Measurements from ENCODE around the gene ZNF526. TPM values are rescaled to one million over a fixed set of nuclear protein-coding genes. Genes with fewer than 3 reads are reported as not detected.
A peak's percentile ranks its signal among the peaks of the same experiment; 100 is the strongest.

Gene ZNF526
- total RNA-seq, 3 donors from 2014 or later, result 4.0 to 6.9 (median 6.0) TPM

DNA sequence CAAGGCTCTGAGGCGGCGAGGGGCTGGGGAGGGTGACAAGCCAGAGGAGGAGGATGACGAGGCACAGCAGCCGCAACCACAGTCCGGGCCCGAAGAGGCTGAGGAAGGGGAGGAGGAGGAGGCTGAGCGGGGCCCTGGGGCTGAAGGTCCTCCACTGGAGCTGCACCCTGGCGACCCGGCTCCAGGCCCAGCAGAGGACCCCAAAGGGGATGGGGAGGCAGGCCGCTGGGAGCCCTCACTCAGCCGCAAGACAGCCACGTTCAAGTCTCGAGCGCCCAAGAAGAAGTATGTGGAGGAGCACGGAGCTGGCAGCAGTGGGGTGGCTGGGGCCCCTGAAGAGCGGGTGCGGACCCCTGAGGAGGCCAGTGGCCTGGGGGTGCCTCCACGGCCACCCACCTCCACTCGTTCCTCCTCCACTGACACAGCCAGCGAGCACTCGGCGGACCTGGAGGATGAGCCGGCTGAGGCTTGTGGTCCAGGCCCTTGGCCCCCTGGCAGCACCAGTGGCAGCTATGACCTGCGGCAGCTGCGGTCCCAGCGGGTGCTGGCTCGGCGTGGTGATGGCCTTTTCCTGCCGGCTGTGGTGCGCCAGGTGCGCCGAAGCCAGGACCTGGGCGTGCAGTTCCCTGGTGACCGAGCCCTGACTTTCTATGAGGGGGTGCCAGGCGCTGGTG lies 51.9 kb downstream of the ZNF526 start:
- H3K4me1 ChIP-seq, result peaks cover 13 to 23% of the 10 kb centered on the region in 2 donors
- no peaks in the 10 kb centered on the region for H3K9me3 ChIP-seq
- H3K27me3 ChIP-seq, result no peaks in the 10 kb centered on the region
- no peak overlapping the region for H3K4me3 ChIP-seq
- peak overlapping the region; percentile 98 to 100 for H3K27ac ChIP-seq
- intact Hi-C loops (cut with DNase I; ENCODE audit: low total_unique reads), result no loop called here
- no peaks in the 10 kb centered on the region for H3K36me3 ChIP-seq
- DNase-seq (ENCODE audit: low spot score in 2 of 2), result no peak
- TF ChIP-seq, protein P1, sequence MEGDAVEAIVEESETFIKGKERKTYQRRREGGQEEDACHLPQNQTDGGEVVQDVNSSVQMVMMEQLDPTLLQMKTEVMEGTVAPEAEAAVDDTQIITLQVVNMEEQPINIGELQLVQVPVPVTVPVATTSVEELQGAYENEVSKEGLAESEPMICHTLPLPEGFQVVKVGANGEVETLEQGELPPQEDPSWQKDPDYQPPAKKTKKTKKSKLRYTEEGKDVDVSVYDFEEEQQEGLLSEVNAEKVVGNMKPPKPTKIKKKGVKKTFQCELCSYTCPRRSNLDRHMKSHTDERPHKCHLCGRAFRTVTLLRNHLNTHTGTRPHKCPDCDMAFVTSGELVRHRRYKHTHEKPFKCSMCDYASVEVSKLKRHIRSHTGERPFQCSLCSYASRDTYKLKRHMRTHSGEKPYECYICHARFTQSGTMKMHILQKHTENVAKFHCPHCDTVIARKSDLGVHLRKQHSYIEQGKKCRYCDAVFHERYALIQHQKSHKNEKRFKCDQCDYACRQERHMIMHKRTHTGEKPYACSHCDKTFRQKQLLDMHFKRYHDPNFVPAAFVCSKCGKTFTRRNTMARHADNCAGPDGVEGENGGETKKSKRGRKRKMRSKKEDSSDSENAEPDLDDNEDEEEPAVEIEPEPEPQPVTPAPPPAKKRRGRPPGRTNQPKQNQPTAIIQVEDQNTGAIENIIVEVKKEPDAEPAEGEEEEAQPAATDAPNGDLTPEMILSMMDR (IDR thresholded peaks at IDR 0.05), result no peak
- TF ChIP-seq POLR2AphosphoS5 (IDR thresholded peaks at IDR 0.05) (no peak), POLR2A (IDR thresholded peaks at IDR 0.05) (no peak)

DNA sequence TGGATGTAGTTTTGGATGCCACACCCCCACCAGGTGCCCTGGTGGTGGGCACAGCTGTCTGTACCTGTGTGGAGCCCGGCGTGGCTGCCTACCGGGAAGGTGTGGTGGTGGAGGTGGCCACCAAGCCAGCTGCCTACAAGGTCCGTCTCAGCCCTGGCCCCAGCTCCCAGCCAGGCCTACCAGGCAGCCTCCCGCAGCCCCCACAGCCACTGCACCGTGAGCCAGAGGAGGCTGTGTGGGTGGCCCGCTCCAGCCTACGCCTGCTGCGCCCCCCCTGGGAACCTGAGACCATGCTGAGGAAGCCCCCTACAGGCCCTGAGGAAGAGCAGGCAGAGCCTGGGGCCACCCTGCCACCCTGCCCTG lies 52.4 kb downstream of the ZNF526 start:
- Histone ChIP-seq H3K4me3 (no peak overlapping the region), H3K9me3 (no peaks in the 10 kb centered on the region), H3K27ac (peak overlapping the region; percentile 98 to 100), H3K27me3 (no peaks in the 10 kb centered on the region), H3K36me3 (no peaks in the 10 kb centered on the region), H3K4me1 (peaks cover 13 to 27% of the 10 kb centered on the region in 2 donors)
- TF ChIP-seq POLR2AphosphoS5 (IDR thresholded peaks at IDR 0.05) (no peak), POLR2A (IDR thresholded peaks at IDR 0.05) (no peak)
- TF ChIP-seq, protein P1 (IDR thresholded peaks at IDR 0.05), result no peak
- intact Hi-C loops (cut with DNase I; ENCODE audit: low total_unique reads), result no loop called here
- DNase-seq (ENCODE audit: low spot score in 2 of 2), result peak in 1 of 2 donors; percentile 19

DNA sequence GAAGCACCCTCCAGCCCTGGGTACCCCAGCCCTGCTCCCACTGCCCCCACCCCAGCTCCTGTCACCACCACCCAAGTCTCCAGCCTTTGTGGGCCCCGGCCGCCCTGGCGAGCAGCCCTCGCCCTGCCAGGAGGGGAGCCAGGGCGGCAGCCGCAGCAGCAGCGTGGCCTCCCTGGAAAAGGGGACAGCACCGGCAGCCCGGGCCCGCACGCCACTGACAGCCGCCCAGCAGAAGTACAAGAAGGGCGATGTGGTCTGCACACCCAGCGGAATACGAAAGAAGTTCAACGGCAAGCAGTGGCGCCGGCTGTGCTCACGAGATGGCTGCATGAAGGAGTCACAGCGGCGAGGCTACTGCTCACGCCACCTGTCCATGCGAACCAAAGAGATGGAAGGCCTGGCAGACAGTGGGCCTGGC lies 52.9 kb downstream of the ZNF526 start:
- H3K9me3 ChIP-seq, result no peaks in the 10 kb centered on the region
- H3K36me3 ChIP-seq, result no peaks in the 10 kb centered on the region
- no peaks in the 10 kb centered on the region for H3K27me3 ChIP-seq
- intact Hi-C loops (cut with DNase I; ENCODE audit: low total_unique reads), result no loop called here
- H3K4me1 ChIP-seq, result peaks cover 13 to 27% of the 10 kb centered on the region in 2 donors
- peak overlapping the region; percentile 98 to 100 for H3K27ac ChIP-seq
- no peak overlapping the region for H3K4me3 ChIP-seq
- TF ChIP-seq POLR2AphosphoS5 (IDR thresholded peaks at IDR 0.05) (no peak), POLR2A (IDR thresholded peaks at IDR 0.05) (no peak)
- TF ChIP-seq, protein P1 (IDR thresholded peaks at IDR 0.05), result no peak
- DNase-seq (ENCODE audit: low spot score in 2 of 2), result no peak

DNA sequence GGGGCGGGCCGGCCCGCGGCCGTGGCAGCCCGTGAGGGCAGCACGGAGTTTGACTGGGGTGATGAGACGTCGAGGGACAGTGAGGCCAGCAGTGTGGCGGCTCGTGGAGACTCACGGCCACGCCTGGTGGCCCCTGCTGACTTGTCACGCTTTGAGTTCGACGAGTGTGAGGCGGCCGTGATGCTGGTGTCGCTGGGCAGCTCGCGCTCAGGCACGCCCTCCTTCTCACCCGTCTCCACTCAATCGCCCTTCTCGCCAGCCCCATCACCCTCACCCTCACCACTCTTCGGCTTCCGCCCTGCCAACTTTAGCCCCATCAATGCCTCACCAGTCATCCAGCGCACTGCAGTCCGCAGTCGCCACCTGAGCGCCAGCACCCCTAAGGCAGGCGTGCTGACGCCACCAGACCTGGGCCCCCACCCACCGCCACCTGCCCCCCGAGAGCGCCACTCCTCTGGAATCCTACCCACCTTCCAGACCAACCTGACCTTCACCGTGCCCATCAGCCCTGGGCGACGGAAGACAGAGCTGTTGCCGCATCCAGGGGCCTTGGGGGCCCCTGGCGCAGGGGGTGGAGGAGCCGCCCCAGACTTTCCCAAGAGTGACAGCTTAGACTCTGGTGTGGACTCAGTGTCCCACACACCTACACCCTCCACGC lies 53.4 kb downstream of the ZNF526 start:
- intact Hi-C loops (cut with DNase I; ENCODE audit: low total_unique reads), result no loop called here
- DNase-seq (ENCODE audit: low spot score in 2 of 2), result no peak
- Histone ChIP-seq H3K9me3 (no peaks in the 10 kb centered on the region), H3K36me3 (no peaks in the 10 kb centered on the region), H3K4me1 (peaks cover 13 to 27% of the 10 kb centered on the region in 2 donors), H3K27me3 (no peaks in the 10 kb centered on the region), H3K4me3 (no peak overlapping the region), H3K27ac (peak overlapping the region; percentile 97 to 98)
- TF ChIP-seq, protein P1 (IDR thresholded peaks at IDR 0.05), result no peak
- TF ChIP-seq POLR2AphosphoS5 (IDR thresholded peaks at IDR 0.05) (no peak), POLR2A (IDR thresholded peaks at IDR 0.05) (no peak)

DNA sequence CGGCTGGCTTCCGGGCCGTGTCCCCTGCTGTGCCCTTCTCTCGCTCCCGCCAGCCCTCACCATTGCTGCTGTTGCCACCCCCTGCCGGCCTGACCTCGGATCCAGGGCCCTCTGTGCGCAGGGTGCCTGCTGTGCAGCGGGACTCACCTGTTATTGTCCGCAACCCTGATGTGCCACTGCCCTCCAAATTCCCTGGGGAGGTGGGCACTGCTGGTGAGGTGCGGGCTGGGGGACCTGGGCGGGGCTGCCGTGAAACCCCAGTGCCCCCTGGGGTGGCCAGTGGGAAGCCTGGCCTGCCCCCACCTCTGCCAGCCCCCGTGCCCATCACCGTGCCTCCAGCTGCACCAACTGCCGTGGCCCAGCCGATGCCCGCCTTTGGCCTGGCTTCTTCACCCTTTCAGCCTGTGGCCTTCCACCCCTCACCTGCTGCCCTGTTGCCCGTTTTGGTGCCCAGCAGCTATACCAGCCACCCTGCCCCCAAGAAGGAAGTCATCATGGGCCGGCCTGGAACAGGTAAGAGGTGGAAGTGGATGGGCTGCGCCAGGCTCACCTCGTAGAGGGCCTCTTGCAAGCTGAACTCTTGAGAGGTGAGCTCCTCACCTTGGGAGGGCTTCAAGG lies 54.1 kb downstream of the ZNF526 start:
- TF ChIP-seq POLR2AphosphoS5 (IDR thresholded peaks at IDR 0.05), result no peak
- TF ChIP-seq, protein P1 (IDR thresholded peaks at IDR 0.05), result no peak
- TF ChIP-seq POLR2A (IDR thresholded peaks at IDR 0.05), result no peak
- H3K27me3 ChIP-seq, result no peaks in the 10 kb centered on the region
- peak overlapping the region in 1 of 2 donors; percentile 97 for H3K27ac ChIP-seq
- DNase-seq (ENCODE audit: low spot score in 2 of 2), result no peak
- H3K4me1 ChIP-seq, result peaks cover 13 to 30% of the 10 kb centered on the region in 2 donors
- no peaks in the 10 kb centered on the region for H3K36me3 ChIP-seq
- no peaks in the 10 kb centered on the region for H3K9me3 ChIP-seq
- no peak overlapping the region for H3K4me3 ChIP-seq
- intact Hi-C loops (cut with DNase I; ENCODE audit: low total_unique reads), result no loop called here
